Gastroesophageal sphincter (tissue), 3 donors: ENCODE measurements around the gene TPD52L1.

ENCODE experiments used
- POLR2AphosphoS5 ChIP-seq: sonication (generic); formaldehyde crosslinking; IDR thresholded peaks from one replicate; pipeline ENCODE4 v1.6.1; 2017; ENCODE audit warnings: antibody characterized with exemption
- TF ChIP-seq, protein P1 (sequence below), 4 experiments: fragments of 200-600 bp in 2 of 4; fragments of 450-650 bp in 2 of 4; sonication (generic) in 1 of 4; IDR thresholded peaks; one replicate each; pipeline ENCODE4 v1.5.1; 2017 to 2019; ENCODE audit warnings: antibody characterized with exemption in 4 of 4, mild to moderate bottlenecking in 2 of 4, moderate library complexity in 2 of 4

DNA sequence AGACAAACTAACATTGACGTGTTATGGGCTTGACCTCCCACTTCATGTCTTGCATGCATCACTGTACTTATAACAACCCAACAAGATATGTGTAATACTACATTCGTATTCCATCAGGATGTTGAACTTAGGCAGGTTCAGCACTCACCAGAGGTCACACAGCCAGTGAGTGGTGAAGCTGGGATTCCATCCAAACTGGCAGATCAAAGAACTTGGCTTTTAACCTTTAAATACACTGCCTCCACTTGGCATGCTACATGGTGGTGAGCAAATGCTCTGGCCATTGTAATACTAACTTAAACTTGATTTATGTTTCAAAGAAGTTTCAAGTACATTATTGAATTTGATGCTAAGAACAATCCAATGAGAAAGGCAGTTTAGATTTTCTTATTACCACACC is 158.9 kb downstream of the TPD52L1 start:
- TF ChIP-seq, protein P1, sequence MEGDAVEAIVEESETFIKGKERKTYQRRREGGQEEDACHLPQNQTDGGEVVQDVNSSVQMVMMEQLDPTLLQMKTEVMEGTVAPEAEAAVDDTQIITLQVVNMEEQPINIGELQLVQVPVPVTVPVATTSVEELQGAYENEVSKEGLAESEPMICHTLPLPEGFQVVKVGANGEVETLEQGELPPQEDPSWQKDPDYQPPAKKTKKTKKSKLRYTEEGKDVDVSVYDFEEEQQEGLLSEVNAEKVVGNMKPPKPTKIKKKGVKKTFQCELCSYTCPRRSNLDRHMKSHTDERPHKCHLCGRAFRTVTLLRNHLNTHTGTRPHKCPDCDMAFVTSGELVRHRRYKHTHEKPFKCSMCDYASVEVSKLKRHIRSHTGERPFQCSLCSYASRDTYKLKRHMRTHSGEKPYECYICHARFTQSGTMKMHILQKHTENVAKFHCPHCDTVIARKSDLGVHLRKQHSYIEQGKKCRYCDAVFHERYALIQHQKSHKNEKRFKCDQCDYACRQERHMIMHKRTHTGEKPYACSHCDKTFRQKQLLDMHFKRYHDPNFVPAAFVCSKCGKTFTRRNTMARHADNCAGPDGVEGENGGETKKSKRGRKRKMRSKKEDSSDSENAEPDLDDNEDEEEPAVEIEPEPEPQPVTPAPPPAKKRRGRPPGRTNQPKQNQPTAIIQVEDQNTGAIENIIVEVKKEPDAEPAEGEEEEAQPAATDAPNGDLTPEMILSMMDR (IDR thresholded peaks at IDR 0.05) = no peak
- TF ChIP-seq POLR2AphosphoS5 = no peak
